Ovary (tissue), 3 donors: ENCODE measurements around the gene KCNAB2.
"Not testable (repeated sequence)": the region's sequence is repeated elsewhere in the genome, so short reads cannot be mapped to it uniquely, and the experiment has no call there.

ENCODE experiments used
- EP300 ChIP-seq: sonication (generic); formaldehyde crosslinking; IDR thresholded peaks from one replicate; pipeline ENCODE4 v1.6.1; 2017; ENCODE audit warnings: antibody characterized with exemption
- POLR2A ChIP-seq: fragments of 450-650 bp; IDR thresholded peaks from one replicate; pipeline ENCODE4 v1.6.1; 2017; ENCODE audit warnings: antibody characterized with exemption, mild to moderate bottlenecking, moderate library complexity
- TF ChIP-seq, protein P1 (sequence below), 3 donors: fragments of 450-650 bp in 2 of 3; fragments of 200-600 bp in 1 of 3; IDR thresholded peaks; one replicate each; pipeline versions ENCODE4 v1.5.1 to v1.8.0; 2016 to 2022; ENCODE audit warnings: antibody characterized with exemption in 3 of 3, mild to moderate bottlenecking in 1 of 3
- donor health status: DM: no; HTN: no; CAD: no.

DNA sequence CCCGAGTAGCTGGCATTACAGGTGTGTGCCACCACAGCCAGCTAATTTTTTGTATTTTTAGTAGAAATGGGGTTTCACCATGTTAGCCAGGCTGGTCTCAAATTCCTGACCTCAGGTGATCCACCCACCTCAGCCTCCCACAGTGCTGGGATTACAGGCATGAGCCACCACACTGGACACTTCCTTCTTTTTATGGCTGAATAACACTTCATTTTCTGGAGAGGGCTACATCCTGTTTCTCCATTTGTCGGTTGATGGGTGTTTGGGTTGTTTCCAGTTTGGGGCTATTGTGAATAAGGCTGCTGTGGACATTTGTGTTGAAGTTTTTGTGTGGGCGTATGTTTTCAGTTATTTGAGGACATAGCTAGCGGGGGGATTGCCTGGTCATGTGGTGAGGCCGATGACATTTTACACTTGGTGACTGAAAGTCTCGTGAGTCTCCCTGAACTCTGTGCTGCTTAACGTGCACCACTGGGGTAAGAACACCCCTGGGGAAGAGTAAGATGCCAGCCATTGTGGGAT, 17.9 kb downstream of the KCNAB2 start:
- TF ChIP-seq, protein P1, sequence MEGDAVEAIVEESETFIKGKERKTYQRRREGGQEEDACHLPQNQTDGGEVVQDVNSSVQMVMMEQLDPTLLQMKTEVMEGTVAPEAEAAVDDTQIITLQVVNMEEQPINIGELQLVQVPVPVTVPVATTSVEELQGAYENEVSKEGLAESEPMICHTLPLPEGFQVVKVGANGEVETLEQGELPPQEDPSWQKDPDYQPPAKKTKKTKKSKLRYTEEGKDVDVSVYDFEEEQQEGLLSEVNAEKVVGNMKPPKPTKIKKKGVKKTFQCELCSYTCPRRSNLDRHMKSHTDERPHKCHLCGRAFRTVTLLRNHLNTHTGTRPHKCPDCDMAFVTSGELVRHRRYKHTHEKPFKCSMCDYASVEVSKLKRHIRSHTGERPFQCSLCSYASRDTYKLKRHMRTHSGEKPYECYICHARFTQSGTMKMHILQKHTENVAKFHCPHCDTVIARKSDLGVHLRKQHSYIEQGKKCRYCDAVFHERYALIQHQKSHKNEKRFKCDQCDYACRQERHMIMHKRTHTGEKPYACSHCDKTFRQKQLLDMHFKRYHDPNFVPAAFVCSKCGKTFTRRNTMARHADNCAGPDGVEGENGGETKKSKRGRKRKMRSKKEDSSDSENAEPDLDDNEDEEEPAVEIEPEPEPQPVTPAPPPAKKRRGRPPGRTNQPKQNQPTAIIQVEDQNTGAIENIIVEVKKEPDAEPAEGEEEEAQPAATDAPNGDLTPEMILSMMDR (IDR thresholded peaks at IDR 0.05) = not testable (repeated sequence)
- not testable (repeated sequence) for TF ChIP-seq POLR2A, EP300
